K562 (cell line): ENCODE results near the gene SPEM3. TPM values are rescaled to one million over a fixed set of nuclear protein-coding genes. Genes with fewer than 3 reads are reported as not detected.

Source experiments
- ATAC-seq: fragments of 200-7000 bp; cut with Tn5 transposase; 3 replicates; pipeline ENCODE4 v1.9.1; 2020; ENCODE audit warnings: moderate library complexity
- BruUV-seq: library from RNA; stranded (reverse); fragments of 400-500 nt; replicated peaks from 2 replicates; lab custom pipeline; 2021; lab: Mats Ljungman, UMichigan
- CTCF ChIA-PET: fragments of 300-600 bp; formaldehyde crosslinking; extraction: SDS; loops from one replicate; lab custom pipeline; 2021; ENCODE audit warnings: low intra/inter-chr PET ratio; lab: Yijun Ruan, JAX
- POLR2A ChIA-PET: fragments of 300-600, 350-650 bp; sonication (Branson Sonifier 250); formaldehyde crosslinking; extraction: SDS; loops from one replicate; lab custom pipeline; 2021; ENCODE audit warnings: antibody characterized with exemption, inconsistent platforms; lab: Yijun Ruan, JAX
- DNase-seq, 4 experiments: peaks; one replicate each; pipeline versions ENCODE4 v3.0.0 to v3.0.0-alpha.2; 2011 to 2018; ENCODE audit warnings: low spot score in 3 of 4, mixed read lengths in 3 of 4; ENCODE audit errors: extremely low read depth in 1 of 4
- FAIRE-seq: peaks from 2 replicates; lab custom pipeline; 2011; peaks lifted over from hg19 to GRCh38; lab: Jason Lieb, UNC
- H2AFZ ChIP-seq: 2 replicates; pipeline ENCODE4 v1.6.0; 2011; ENCODE audit warnings: low read depth, low read length, control low read depth, inconsistent platforms
- H3K27ac ChIP-seq: fragments of 200-600 bp; 3 replicates; pipeline ENCODE4 v1.8.0; 2011; ENCODE audit warnings: low read depth, mild to moderate bottlenecking, control low read depth, inconsistent platforms, low read length, moderate library complexity, mixed read lengths; ENCODE audit errors: extremely low read depth
- H3K27me3 ChIP-seq, 2 experiments: fragments of 300-600 bp in 1 of 2; 2 replicates in 1 of 2; 3 replicates in 1 of 2; pipeline versions ENCODE4 v1.6.0 to v1.8.0; 2011; ENCODE audit warnings: inconsistent platforms in 2 of 2, low read length in 2 of 2, mild to moderate bottlenecking in 1 of 2, mixed read lengths in 1 of 2, moderate library complexity in 1 of 2; ENCODE audit not compliant: control insufficient read depth in 2 of 2, insufficient read depth in 2 of 2
- H3K36me3 ChIP-seq: fragments of 300-600 bp; 3 replicates; pipeline ENCODE4 v1.8.0; 2011; ENCODE audit warnings: mild to moderate bottlenecking, low read length, inconsistent platforms; ENCODE audit not compliant: control insufficient read depth, insufficient read depth
- H3K4me1 ChIP-seq, 2 experiments: fragments of 200-600 bp in 1 of 2; replicated peaks in 1 of 2; 2 replicates in 1 of 2; 3 replicates in 1 of 2; pipeline versions ENCODE4 v1.5.1 to v1.8.0; 2011; ENCODE audit warnings: inconsistent platforms in 2 of 2, low read length in 2 of 2, mild to moderate bottlenecking in 1 of 2, mixed read lengths in 1 of 2, moderate library complexity in 1 of 2; ENCODE audit not compliant: control insufficient read depth in 2 of 2, insufficient read depth in 2 of 2
- H3K4me2 ChIP-seq: 2 replicates; pipeline ENCODE4 v1.6.1; 2011; ENCODE audit warnings: low read length, control low read depth, inconsistent platforms, mixed read lengths; ENCODE audit not compliant: insufficient read depth
- H3K4me3 ChIP-seq: fragments of 200-600 bp; sonication (generic), shearing (Covaris generic); 2 replicates; pipeline ENCODE4 v1.5.1; 2016; ENCODE audit warnings: control low read depth, inconsistent platforms
- H3K79me2 ChIP-seq: fragments of 200-600 bp; 3 replicates; pipeline ENCODE4 v1.8.0; 2011; ENCODE audit warnings: low read length, inconsistent platforms; ENCODE audit not compliant: control insufficient read depth, insufficient read depth
- H3K9ac ChIP-seq, 2 experiments: 2 replicates each; pipeline versions ENCODE4 v1.6.0 to v1.6.1; 2011; ENCODE audit warnings: low read depth in 2 of 2, low read length in 2 of 2, control low read depth in 1 of 2, inconsistent platforms in 1 of 2, mild to moderate bottlenecking in 1 of 2, mixed read lengths in 1 of 2; ENCODE audit not compliant: insufficient read depth in 1 of 2
- H3K9me1 ChIP-seq: one replicate; pipeline ENCODE4 v1.6.0; 2011; ENCODE audit warnings: inconsistent platforms, mild to moderate bottlenecking, low read length, moderate library complexity; ENCODE audit not compliant: control insufficient read depth, insufficient read depth
- H3K9me3 ChIP-seq: replicated peaks from 2 replicates; pipeline ENCODE4 v1.5.1; 2011; ENCODE audit warnings: low read depth, low read length, inconsistent platforms; ENCODE audit not compliant: control insufficient read depth, insufficient read depth
- H4K20me1 ChIP-seq: replicated peaks from 2 replicates; pipeline ENCODE4 v1.6.1; 2011; ENCODE audit warnings: low read length, inconsistent platforms, mixed read lengths; ENCODE audit not compliant: control insufficient read depth, insufficient read depth
- ESRRB ChIP-seq: fragments of 250-450 bp; sonication (Bioruptor Pico); IDR thresholded peaks from 2 replicates; pipeline ENCODE4 v1.5.0; 2020; ENCODE audit warnings: mild to moderate bottlenecking, moderate library complexity, borderline replicate concordance
- WGBS: fragments of 100-300 bp; shearing (Covaris generic); methylation state at CpG from one replicate; pipeline ENCODE4 v1.1.6; 2016; ENCODE audit warnings: low coverage, mixed read lengths; ENCODE audit not compliant: insufficient coverage; ENCODE audit errors: missing lambda C conversion rate; 5-methylcytosine and 5-hydroxymethylcytosine counted together
- in situ Hi-C: fragments of 300-500 bp; cut with MboI; formaldehyde crosslinking; loops from 4 replicates; pipeline ENCODE4 v1.15.0; 2018; ENCODE audit warnings: inconsistent platforms, mixed read lengths
- intact Hi-C: fragments of 100-400 bp; cut with micrococcal nuclease; formaldehyde crosslinking; loops from 2 replicates; pipeline ENCODE4 v1.14.2; 2022
- polyA plus RNA-seq, 8 experiments: library from polyadenylated mRNA; depleted of rRNA in 4 of 8; stranded (reverse) in 5 of 8; unstranded in 3 of 8; fragments of >200 nt; fragmentation: Nextera tagmentation in 2 of 8; fragmentation: Illumina TruSeq in 1 of 8; extraction: Ambion mirVana in 2 of 8; extraction: Trizol in 1 of 8; gene quantifications; 2 replicates each; pipeline versions ENCODE4 v1.2.1 to v1.2.3, GENCODE V29; 2011 to 2014; ENCODE audit warnings: inconsistent platforms in 1 of 8, missing spikeins in 1 of 8
- total RNA-seq, 7 experiments: library from RNA; depleted of rRNA in 6 of 7; stranded (reverse); fragments of >200 nt in 6 of 7; fragmentation: Illumina TruSeq in 2 of 7; extraction: Trizol in 2 of 7; gene quantifications; 2 replicates each; pipeline versions ENCODE4 v1.2.1 to v1.2.3, GENCODE V29; 2011 to 2021; ENCODE audit warnings: low replicate concordance in 1 of 7
- TF ChIP-seq, protein P1 (sequence below): sonication (generic); formaldehyde crosslinking; IDR thresholded peaks from 2 replicates; pipeline ENCODE4 v1.8.1; 2023; ENCODE audit warnings: mild to moderate bottlenecking, missing genetic modification reagents

The SPEM3 gene
- total and polyA plus RNA-seq, 9 of the 15 experiments (the other 6 are each of a cell fraction or from before 2014, with no cell fraction given) = not detected

DNA sequence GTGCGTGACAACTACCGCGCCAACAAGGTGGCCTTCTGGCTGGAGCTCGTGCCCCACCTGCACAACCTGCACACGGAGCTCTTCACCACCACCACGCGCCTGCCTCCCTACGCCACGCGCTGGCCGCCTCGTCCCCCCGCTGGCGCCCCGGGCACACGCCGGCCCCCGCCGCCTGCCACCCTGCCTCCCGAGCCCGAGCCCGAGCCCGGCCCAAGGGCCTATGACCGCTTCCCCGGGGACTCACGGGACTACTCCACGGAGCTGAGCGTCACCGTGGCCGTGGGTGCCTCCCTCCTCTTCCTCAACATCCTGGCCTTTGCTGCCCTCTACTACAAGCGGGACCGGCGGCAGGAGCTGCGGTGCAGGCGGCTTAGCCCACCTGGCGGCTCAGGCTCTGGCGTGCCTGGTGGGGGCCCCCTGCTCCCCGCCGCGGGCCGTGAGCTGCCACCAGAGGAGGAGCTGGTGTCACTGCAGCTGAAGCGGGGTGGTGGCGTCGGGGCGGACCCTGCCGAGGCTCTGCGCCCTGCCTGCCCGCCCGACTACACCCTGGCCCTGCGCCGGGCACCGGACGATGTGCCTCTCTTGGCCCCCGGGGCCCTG, 11.5 kb upstream of the SPEM3 start:
- no TSS peak for BruUV-seq
- Histone ChIP-seq H2AFZ (no peak overlapping the region), H3K4me2 (no peak overlapping the region), H3K79me2 (no peaks in the 10 kb centered on the region), H3K4me3 (no peak overlapping the region), H4K20me1 (no peaks in the 10 kb centered on the region), H3K27me3 (no peaks in the 10 kb centered on the region), H3K4me1 (peaks cover 0 to 10% of the 10 kb centered on the region in 2 experiments; a peak in 2 of 5 replicates), H3K9me3 (no peaks in the 10 kb centered on the region), H3K9me1 (no peaks in the 10 kb centered on the region), H3K27ac (no peak overlapping the region), H3K36me3 (no peaks in the 10 kb centered on the region), H3K9ac (peak overlapping the region in 1 of 2 experiments; percentile 64; a peak in 1 of 4 replicates)
- DNase-seq (no peak), FAIRE-seq (no peak), ATAC-seq (no peak)
- WGBS = 100% methylated on average over 4 of the region's 54 CpGs
- intact Hi-C loops (no loop called here), in situ Hi-C loops (no loop called here)
- TF ChIP-seq, protein P1, sequence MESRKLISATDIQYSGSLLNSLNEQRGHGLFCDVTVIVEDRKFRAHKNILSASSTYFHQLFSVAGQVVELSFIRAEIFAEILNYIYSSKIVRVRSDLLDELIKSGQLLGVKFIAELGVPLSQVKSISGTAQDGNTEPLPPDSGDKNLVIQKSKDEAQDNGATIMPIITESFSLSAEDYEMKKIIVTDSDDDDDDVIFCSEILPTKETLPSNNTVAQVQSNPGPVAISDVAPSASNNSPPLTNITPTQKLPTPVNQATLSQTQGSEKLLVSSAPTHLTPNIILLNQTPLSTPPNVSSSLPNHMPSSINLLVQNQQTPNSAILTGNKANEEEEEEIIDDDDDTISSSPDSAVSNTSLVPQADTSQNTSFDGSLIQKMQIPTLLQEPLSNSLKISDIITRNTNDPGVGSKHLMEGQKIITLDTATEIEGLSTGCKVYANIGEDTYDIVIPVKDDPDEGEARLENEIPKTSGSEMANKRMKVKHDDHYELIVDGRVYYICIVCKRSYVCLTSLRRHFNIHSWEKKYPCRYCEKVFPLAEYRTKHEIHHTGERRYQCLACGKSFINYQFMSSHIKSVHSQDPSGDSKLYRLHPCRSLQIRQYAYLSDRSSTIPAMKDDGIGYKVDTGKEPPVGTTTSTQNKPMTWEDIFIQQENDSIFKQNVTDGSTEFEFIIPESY = peak; percentile 47; the same call in 1 of the 2 replicates
- TF ChIP-seq ESRRB (CRISPR knock-in tag) = no peak
- CTCF ChIA-PET = no interaction called here
- POLR2A ChIA-PET = interaction anchor here (0.6 to 0.7 kb wide), 2 partner anchors 19 to 44 kb away, joined by 3 read pairs; no protein-coding TSS in a partner anchor
